Measurements from ENCODE around the gene TIGIT. TPM values are rescaled to one million over a fixed set of nuclear protein-coding genes. Genes with fewer than 3 reads are reported as not detected.

TIGIT gene
- total RNA-seq, 1 experiment from 2014 or later, result not detected

- WGBS (ENCODE audit: extremely low coverage, insufficient read length, low lambda C conversion rate), result no CpG with 5 or more reads among the region's 1 CpG
- no peak overlapping the region for H2BK12ac ChIP-seq (ENCODE audit: insufficient read length, low read depth, low read length)
- no peaks in the 10 kb centered on the region for H4K20me1 ChIP-seq (ENCODE audit: control insufficient read depth, insufficient read depth, insufficient read length)
Observed at GRCh38 chr3:114344492-114344891, 50.7 kb downstream of the TIGIT start.

More at GRCh38 chr3:114344492-114344891, 50.7 kb downstream of the TIGIT start:
- H3K14ac ChIP-seq (ENCODE audit: insufficient read depth, low read length), result no peak overlapping the region
- H2BK20ac ChIP-seq (ENCODE audit: low read depth, low read length, poor library complexity, severe bottlenecking), result no peak overlapping the region
- no peak overlapping the region for H2AK5ac ChIP-seq (ENCODE audit: insufficient read length, low read length)
- no peaks in the 10 kb centered on the region for H3K27me3 ChIP-seq (ENCODE audit: insufficient read depth, low read length)
- H2BK120ac ChIP-seq (ENCODE audit: low read depth, low read length, poor library complexity, severe bottlenecking), result no peak overlapping the region
- no peak overlapping the region for H3K23ac ChIP-seq (ENCODE audit: insufficient read length, low read depth, low read length)
- H3K4me2 ChIP-seq (ENCODE audit: insufficient read depth, insufficient read length, low read length), result no peak overlapping the region
- H3T11ph ChIP-seq (ENCODE audit: low read length), result no peak overlapping the region
- Mint-ChIP-seq H3K9me3 (no peaks in the 10 kb centered on the region), H3K27me3 (ENCODE audit: low read depth) (no peaks in the 10 kb centered on the region), H3K4me1 (peaks cover 5 to 7% of the 10 kb centered on the region in 2 experiments), H3K27ac (no peak overlapping the region), H3K36me3 (ENCODE audit: insufficient read depth in 1 of 3, low read depth in 3 of 3) (no peaks in the 10 kb centered on the region), H3K4me3 (no peak overlapping the region)
- no peak overlapping the region for H3K9ac ChIP-seq (ENCODE audit: extremely low read depth, insufficient read length, low read length)
- H4K91ac ChIP-seq (ENCODE audit: insufficient read length, low read depth, low read length), result no peak overlapping the region
- H3K18ac ChIP-seq (ENCODE audit: insufficient read length, low read depth, low read length), result no peak overlapping the region
- H4K8ac ChIP-seq (replicated peaks; ENCODE audit: insufficient read length, low read depth, low read length), result no peak overlapping the region
- H2BK15ac ChIP-seq (ENCODE audit: low read depth, low read length), result no peak overlapping the region
- H3K4me1 ChIP-seq (ENCODE audit: insufficient read depth, low read length), result no peaks in the 10 kb centered on the region; the same call in 1 of the 2 replicates
- no peak overlapping the region for H2AFZ ChIP-seq (ENCODE audit: low read length)
- no peak overlapping the region for H3K56ac ChIP-seq (ENCODE audit: insufficient read length, low read depth, low read length)
- TF ChIP-seq CTCF (conservative IDR thresholded peaks at IDR 0.05), result no peak
- no peaks in the 10 kb centered on the region; the same call in 1 of the 2 replicates for H3K79me2 ChIP-seq (ENCODE audit: insufficient read depth, low read length)
- no peaks in the 10 kb centered on the region for H3K9me3 ChIP-seq (ENCODE audit: control insufficient read depth, low read depth, low read length)
- no peak overlapping the region for H2BK5ac ChIP-seq (ENCODE audit: insufficient read length, low read length)
- DNase-seq, result no peak
- H3K27ac ChIP-seq (ENCODE audit: insufficient read length, low read depth, low read length), result no peak overlapping the region
- H3K79me1 ChIP-seq (ENCODE audit: insufficient read depth, low read depth, low read length, poor library complexity, severe bottlenecking), result no peaks in the 10 kb centered on the region
- no peaks in the 10 kb centered on the region for H3K23me2 ChIP-seq (ENCODE audit: insufficient read length, low read depth, low read length, poor library complexity, severe bottlenecking)
- no peak overlapping the region for H4K5ac ChIP-seq (ENCODE audit: insufficient read length, low read depth, low read length)
- no peak overlapping the region for H3K4ac ChIP-seq (ENCODE audit: low read depth, low read length)
